Measurements from ENCODE around the gene SARDH. TPM values are rescaled to one million over a fixed set of nuclear protein-coding genes. Genes with fewer than 3 reads are reported as not detected.

SARDH gene
- total and polyA plus RNA-seq, 2 of the 13 experiments (the other 11 are each of a cell fraction or from before 2014, with no cell fraction given) = 11.6 to 34.9 TPM

DNA sequence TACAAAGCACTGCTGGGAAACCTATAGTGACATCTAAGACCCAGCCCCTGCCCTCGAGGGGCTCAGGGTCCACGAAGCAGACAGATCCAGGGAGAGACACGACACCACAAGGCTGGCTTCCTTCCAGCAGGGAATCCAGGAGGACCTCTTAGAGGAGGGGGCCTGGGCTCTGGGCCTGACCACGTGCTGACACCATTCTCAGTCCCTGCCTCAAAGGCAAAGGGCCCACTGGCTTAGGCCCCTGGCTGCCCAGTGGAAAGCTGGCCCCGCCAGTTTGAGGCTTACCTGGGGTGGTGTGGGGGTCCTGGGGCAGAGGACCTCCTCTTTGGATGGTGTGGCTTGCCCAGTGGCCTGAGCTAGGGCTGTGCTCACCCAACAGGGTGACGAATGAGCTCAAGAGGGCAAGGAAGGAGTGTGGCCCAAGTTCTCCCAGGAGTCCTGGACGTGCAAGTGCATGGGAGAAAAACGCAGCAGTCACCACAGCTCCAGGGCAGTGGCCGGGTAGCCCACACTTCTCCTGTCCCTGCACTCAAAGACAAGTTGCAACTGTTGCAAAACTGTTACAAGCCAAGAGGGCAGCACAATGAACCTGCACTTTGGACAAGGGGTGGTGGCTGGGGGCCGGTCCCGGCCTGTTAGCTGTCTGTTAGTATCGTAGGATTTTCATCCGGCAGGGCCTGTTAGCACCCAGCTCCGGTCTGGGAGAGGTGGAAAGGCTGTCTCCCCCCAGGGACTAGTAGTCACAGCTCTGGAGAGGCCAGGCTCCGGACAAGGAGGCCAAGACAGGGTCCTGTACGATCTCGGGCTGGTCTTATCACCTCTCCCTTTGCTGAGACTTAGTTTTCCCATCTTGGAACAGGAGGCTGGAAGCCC is 1.5 kb upstream of the SARDH start (continued):
- TF ChIP-seq, protein P1, sequence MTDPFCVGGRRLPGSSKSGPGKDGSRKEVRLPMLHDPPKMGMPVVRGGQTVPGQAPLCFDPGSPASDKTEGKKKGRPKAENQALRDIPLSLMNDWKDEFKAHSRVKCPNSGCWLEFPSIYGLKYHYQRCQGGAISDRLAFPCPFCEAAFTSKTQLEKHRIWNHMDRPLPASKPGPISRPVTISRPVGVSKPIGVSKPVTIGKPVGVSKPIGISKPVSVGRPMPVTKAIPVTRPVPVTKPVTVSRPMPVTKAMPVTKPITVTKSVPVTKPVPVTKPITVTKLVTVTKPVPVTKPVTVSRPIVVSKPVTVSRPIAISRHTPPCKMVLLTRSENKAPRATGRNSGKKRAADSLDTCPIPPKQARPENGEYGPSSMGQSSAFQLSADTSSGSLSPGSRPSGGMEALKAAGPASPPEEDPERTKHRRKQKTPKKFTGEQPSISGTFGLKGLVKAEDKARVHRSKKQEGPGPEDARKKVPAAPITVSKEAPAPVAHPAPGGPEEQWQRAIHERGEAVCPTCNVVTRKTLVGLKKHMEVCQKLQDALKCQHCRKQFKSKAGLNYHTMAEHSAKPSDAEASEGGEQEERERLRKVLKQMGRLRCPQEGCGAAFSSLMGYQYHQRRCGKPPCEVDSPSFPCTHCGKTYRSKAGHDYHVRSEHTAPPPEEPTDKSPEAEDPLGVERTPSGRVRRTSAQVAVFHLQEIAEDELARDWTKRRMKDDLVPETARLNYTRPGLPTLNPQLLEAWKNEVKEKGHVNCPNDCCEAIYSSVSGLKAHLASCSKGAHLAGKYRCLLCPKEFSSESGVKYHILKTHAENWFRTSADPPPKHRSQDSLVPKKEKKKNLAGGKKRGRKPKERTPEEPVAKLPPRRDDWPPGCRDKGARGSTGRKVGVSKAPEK (CRISPR knock-in tag; IDR thresholded peaks at IDR 0.05; ENCODE audit: borderline replicate concordance) = no peak
- no peak for TF ChIP-seq CENPT (CRISPR knock-in tag; IDR thresholded peaks at IDR 0.05; ENCODE audit: low read depth)
- TF ChIP-seq ZNF234 (CRISPR knock-in tag; conservative IDR thresholded peaks at IDR 0.05) = no peak; the same call in 1 of the 2 replicates
- TF ChIP-seq ZNF788 (CRISPR knock-in tag; IDR thresholded peaks at IDR 0.05; ENCODE audit: borderline replicate concordance) = peak; percentile 86; the same call in 1 of the 2 replicates
- TF ChIP-seq, protein P2, sequence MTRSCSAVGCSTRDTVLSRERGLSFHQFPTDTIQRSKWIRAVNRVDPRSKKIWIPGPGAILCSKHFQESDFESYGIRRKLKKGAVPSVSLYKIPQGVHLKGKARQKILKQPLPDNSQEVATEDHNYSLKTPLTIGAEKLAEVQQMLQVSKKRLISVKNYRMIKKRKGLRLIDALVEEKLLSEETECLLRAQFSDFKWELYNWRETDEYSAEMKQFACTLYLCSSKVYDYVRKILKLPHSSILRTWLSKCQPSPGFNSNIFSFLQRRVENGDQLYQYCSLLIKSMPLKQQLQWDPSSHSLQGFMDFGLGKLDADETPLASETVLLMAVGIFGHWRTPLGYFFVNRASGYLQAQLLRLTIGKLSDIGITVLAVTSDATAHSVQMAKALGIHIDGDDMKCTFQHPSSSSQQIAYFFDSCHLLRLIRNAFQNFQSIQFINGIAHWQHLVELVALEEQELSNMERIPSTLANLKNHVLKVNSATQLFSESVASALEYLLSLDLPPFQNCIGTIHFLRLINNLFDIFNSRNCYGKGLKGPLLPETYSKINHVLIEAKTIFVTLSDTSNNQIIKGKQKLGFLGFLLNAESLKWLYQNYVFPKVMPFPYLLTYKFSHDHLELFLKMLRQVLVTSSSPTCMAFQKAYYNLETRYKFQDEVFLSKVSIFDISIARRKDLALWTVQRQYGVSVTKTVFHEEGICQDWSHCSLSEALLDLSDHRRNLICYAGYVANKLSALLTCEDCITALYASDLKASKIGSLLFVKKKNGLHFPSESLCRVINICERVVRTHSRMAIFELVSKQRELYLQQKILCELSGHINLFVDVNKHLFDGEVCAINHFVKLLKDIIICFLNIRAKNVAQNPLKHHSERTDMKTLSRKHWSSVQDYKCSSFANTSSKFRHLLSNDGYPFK (CRISPR knock-in tag; IDR thresholded peaks at IDR 0.05; ENCODE audit: borderline replicate concordance) = peak; percentile 72
- no peak for TF ChIP-seq ATAD3A (CRISPR knock-in tag; IDR thresholded peaks at IDR 0.05)
- TF ChIP-seq, protein P3, sequence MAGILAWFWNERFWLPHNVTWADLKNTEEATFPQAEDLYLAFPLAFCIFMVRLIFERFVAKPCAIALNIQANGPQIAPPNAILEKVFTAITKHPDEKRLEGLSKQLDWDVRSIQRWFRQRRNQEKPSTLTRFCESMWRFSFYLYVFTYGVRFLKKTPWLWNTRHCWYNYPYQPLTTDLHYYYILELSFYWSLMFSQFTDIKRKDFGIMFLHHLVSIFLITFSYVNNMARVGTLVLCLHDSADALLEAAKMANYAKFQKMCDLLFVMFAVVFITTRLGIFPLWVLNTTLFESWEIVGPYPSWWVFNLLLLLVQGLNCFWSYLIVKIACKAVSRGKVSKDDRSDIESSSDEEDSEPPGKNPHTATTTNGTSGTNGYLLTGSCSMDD (CRISPR knock-in tag; IDR thresholded peaks at IDR 0.05) = no peak
- TF ChIP-seq ZNF317 (CRISPR knock-in tag; IDR thresholded peaks at IDR 0.05) = 0 out of 2 replicates have a peak, but pooled peaks have one; percentile 39
- peak; percentile 86 for TF ChIP-seq NRL (CRISPR knock-in tag; IDR thresholded peaks at IDR 0.05; ENCODE audit: borderline replicate concordance)
- no peak for TF ChIP-seq NFIC (IDR thresholded peaks at IDR 0.05; ENCODE audit: low read length)
- no peak for TF ChIP-seq ZBTB20 (CRISPR knock-in tag; IDR thresholded peaks at IDR 0.05; ENCODE audit: borderline replicate concordance, low read depth)
- TF ChIP-seq ETV5 (CRISPR knock-in tag; IDR thresholded peaks at IDR 0.05; ENCODE audit: borderline replicate concordance) = peak; percentile 79
- no peak for TF ChIP-seq ZSCAN20 (CRISPR knock-in tag; IDR thresholded peaks at IDR 0.05; ENCODE audit: borderline replicate concordance)
- TF ChIP-seq, protein P4, sequence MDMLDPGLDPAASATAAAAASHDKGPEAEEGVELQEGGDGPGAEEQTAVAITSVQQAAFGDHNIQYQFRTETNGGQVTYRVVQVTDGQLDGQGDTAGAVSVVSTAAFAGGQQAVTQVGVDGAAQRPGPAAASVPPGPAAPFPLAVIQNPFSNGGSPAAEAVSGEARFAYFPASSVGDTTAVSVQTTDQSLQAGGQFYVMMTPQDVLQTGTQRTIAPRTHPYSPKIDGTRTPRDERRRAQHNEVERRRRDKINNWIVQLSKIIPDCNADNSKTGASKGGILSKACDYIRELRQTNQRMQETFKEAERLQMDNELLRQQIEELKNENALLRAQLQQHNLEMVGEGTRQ (IDR thresholded peaks at IDR 0.05; ENCODE audit: low read depth, low read length) = no peak
- TF ChIP-seq, protein P4 (CRISPR knock-in tag; IDR thresholded peaks at IDR 0.05; ENCODE audit: borderline replicate concordance) = no peak; the same call in 1 of the 2 replicates
- TF ChIP-seq DR1 (CRISPR knock-in tag; IDR thresholded peaks at IDR 0.05) = peak; percentile 76; the same call in 1 of the 2 replicates
- no peak for TF ChIP-seq JARID2 (CRISPR knock-in tag; IDR thresholded peaks at IDR 0.05; ENCODE audit: insufficient replicate concordance)
- no peak for TF ChIP-seq THYN1 (CRISPR knock-in tag; IDR thresholded peaks at IDR 0.05; ENCODE audit: borderline replicate concordance, low read depth)
- TF ChIP-seq TP53 (CRISPR knock-in tag; conservative IDR thresholded peaks at IDR 0.05) = 0 out of 2 replicates have a peak, but pooled peaks have one; percentile 50
